HUES64 (cell line): ENCODE data around the gene RYR3. TPM values are rescaled to one million over a fixed set of nuclear protein-coding genes. Genes with fewer than 3 reads are reported as not detected.

ENCODE experiments used
- H3K27ac ChIP-seq: 2 replicates; pipeline ENCODE4 v1.7.0; 2013; ENCODE audit warnings: low read depth, low read length, inconsistent platforms
- H3K27me3 ChIP-seq: 2 replicates; pipeline ENCODE4 v1.6.1; 2013; ENCODE audit warnings: mild to moderate bottlenecking, low read length; ENCODE audit not compliant: insufficient read depth
- H3K36me3 ChIP-seq: 2 replicates; pipeline ENCODE4 v1.6.1; 2013; ENCODE audit warnings: mild to moderate bottlenecking, low read length; ENCODE audit not compliant: insufficient read depth
- H3K4me1 ChIP-seq: 2 replicates; pipeline ENCODE4 v1.6.1; 2013; ENCODE audit warnings: mild to moderate bottlenecking, low read length, moderate library complexity; ENCODE audit not compliant: insufficient read depth
- H3K4me3 ChIP-seq: 2 replicates; pipeline ENCODE4 v1.5.1; 2013; ENCODE audit warnings: mild to moderate bottlenecking, low read length, moderate library complexity
- H3K9ac ChIP-seq: 2 replicates; pipeline ENCODE4 v1.6.1; 2013; ENCODE audit warnings: mild to moderate bottlenecking, low read depth, low read length
- H3K9me3 ChIP-seq: 2 replicates; pipeline ENCODE4 v1.6.1; 2013; ENCODE audit warnings: low read depth, low read length; ENCODE audit not compliant: insufficient read depth
- WGBS: fragments of 150-250, 120-280 bp; methylation state at CpG from one replicate; pipeline ENCODE4 v1.1.7; 2013; ENCODE audit warnings: missing lambda C conversion rate; 5-methylcytosine and 5-hydroxymethylcytosine counted together
- polyA plus RNA-seq, 2 experiments: library from polyadenylated mRNA; stranded (reverse); fragments of 50-300 nt; gene quantifications; one replicate each; pipeline ENCODE4 v1.2.3, GENCODE V29; 2013

The RYR3 gene
- polyA plus RNA-seq (2013, experiment 1 of 2) = 0.60 TPM
- 0.57 TPM for polyA plus RNA-seq (2013, experiment 2 of 2)

DNA sequence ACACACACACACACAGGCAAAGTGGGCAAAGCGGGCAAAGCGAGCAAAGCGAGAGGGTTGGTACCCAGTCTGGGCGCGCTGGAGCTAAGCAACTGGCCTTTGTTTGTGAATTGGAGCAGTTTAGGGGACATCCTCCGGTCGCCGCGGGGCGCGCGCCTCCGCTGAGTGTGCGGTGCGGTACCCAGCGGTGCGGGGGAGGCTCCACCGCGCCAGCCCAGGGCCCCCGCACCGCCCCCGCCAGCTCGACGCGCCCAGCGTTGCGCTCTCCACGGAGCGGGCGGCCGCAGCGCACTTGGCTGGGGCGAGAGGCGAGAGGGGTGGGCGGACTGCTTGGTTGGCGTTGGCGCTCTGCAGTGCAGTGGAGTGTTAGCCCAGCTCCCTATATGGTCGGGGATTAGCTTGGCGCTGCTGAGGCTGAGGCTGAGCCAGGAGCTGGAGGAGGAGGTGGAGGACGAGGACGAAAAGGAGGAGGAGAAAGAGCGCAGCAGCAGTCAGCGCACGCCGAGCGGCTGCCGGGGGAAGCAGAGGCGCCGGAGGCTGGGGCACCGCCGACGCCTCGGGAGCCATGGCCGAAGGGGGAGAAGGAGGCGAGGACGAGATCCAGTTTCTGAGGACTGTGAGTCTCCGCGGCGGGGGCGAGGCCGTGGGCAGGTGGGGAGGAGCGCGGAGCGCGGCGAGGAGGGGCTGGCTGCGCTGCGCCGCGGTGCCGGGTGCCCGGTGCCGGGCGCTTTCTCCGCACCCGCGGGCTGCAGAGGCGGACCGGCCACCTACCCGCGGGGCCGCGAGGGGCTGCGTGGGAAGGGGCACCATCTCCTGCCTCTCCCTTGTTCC, at the start of gene RYR3:
Gene RYR3 (plus strand): TSS at position 487 of the 831 bp plus-strand sequence. CDS start 79 bp downstream, at position 566.
- Histone ChIP-seq H3K9me3 (no peaks in the 10 kb centered on the region), H3K4me3 (peak within 1 kb of the TSS; percentile 65), H3K27ac (no peak within 1 kb of the TSS), H3K27me3 (peaks cover 52% of the 10 kb centered on the region), H3K36me3 (no peaks in the 10 kb centered on the region), H3K9ac (peak within 1 kb of the TSS; percentile 44), H3K4me1 (peaks cover 3% of the 10 kb centered on the region; the same call in 1 of the 2 replicates)
- WGBS = under 1% methylated on average over 84 of the region's 84 CpGs

DNA sequence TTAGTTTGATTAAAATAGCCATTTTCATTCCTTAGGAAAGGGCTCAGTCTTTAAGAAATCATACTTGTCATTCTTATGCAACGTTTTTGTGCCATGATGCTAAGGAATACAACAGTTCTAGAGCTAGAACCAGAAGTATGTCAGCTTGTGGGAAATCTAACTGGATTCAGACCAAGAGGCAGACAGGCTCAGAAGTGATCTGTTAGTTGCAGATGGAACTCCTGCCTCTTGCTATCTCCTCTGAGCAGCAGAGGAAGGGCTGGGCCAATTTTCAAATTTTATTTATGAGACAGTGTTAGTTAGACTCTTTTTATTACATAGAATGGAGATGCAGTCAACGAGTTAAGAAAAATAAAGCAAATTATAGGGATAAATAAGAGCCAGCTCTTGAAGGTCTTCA, 48.5 kb upstream of the RYR3 start:
- H3K9me3 ChIP-seq = no peaks in the 10 kb centered on the region
- no peak overlapping the region for H3K4me3 ChIP-seq
- H3K27ac ChIP-seq = no peak overlapping the region
- H3K27me3 ChIP-seq = no peaks in the 10 kb centered on the region
- H3K36me3 ChIP-seq = no peaks in the 10 kb centered on the region
- H3K4me1 ChIP-seq = no peaks in the 10 kb centered on the region
- WGBS = 87% methylated on average over 2 of the region's 2 CpGs
- no peak overlapping the region for H3K9ac ChIP-seq

DNA sequence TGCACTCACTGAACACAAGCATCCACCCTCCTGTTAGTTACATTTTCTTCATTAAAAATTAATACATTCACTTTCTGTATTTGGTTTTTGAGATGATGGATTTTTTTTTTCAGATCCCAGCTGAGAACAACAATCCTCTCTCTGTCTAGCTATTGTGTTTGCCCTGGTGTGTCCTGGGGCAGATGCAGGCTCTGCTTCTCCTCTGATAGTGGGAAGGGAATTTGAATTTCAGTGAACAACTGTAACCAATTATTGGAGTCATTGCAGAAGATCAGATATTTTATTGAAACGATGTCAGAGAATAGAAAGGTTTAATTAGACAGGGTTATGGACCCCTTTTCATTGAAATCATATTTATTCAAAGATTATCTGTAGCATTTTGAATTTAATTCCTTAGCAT, 33.1 kb upstream of the RYR3 start:
- H3K27me3 ChIP-seq = no peaks in the 10 kb centered on the region
- H3K9ac ChIP-seq = no peak overlapping the region
- 100% methylated on average over 1 of the region's 1 CpG for WGBS
- H3K36me3 ChIP-seq = no peaks in the 10 kb centered on the region
- H3K4me3 ChIP-seq = no peak overlapping the region
- no peaks in the 10 kb centered on the region for H3K9me3 ChIP-seq
- H3K4me1 ChIP-seq = peaks cover 21% of the 10 kb centered on the region
- H3K27ac ChIP-seq = no peak overlapping the region

DNA sequence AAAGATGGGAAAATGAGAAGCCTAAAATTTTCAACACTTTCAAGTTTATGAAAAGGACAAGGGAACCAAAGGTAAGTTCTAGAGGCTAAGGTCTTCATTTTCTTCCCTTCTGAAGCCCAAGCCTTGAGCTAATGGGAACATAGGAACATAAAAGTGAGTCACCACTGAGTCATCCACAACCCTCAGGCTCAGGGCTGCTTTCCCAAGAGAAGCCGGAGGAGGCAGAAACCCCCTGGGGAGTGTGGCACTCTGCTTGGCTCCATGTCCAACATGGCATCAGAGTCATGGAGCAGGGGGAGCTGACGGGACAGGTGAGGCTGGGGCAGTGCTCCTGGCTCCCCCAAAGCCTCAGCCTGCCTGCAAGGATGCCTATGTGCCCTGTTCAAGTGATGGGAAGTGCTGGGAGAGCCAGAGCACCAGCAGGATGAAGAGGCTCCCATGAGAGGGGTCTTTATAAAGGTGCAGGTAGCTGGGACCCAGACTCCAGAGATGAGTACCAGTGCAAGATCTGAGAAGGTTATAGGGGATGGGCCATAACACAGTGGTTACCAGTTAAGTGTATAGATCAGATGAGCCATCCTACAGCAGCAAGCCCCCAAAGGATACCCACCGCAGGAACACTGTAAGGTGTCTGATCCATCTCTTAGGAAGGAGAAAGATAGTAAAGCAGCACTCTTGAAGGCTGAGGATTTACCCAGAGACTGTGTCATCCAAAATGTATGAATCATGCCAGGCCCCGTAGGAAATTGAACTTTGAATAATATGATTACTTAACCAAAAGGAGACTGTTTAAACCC, 31.8 kb upstream of the RYR3 start:
- Histone ChIP-seq H3K4me3 (0 out of 2 replicates have a peak overlapping the region, but pooled peaks have one; percentile 15), H3K4me1 (peaks cover 21% of the 10 kb centered on the region), H3K27ac (peak overlapping the region; percentile 35; the same call in 1 of the 2 replicates), H3K36me3 (no peaks in the 10 kb centered on the region), H3K9ac (peak overlapping the region; percentile 2; the same call in 1 of the 2 replicates), H3K9me3 (no peaks in the 10 kb centered on the region), H3K27me3 (no peaks in the 10 kb centered on the region)
- 67% methylated on average over 4 of the region's 4 CpGs for WGBS

DNA sequence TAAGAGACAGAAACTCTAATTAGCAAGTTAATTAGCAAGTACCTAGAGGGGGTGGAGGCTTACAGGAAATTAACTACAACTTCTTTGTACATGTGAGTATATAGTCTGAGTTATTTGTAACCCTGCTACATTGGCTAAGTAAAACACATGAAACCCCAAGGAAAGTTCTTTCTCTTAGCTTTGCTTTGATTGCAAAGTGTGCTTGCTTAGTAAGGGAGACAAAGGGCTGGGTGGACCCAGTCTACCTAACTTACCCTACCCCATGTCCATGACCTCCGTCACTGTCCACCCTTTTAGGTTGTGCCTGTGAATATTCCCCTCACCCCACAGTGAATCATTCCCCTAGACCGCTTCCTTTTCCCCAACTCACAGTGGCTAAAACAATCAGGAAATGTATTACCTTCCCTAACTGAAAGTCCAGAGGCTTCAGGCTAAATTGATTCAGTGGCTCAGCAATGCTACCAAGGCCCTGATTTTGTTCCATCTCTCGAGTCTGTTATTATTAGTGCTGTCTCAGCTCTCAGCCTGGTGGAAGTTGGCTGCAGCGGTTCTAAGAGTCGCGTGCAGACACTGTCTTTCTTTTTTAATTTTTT, 31.1 kb upstream of the RYR3 start:
- H3K36me3 ChIP-seq = no peaks in the 10 kb centered on the region
- no peak overlapping the region for H3K9ac ChIP-seq
- no peaks in the 10 kb centered on the region for H3K27me3 ChIP-seq
- no peak overlapping the region for H3K4me3 ChIP-seq
- H3K27ac ChIP-seq = no peak overlapping the region
- H3K9me3 ChIP-seq = no peaks in the 10 kb centered on the region
- peaks cover 21% of the 10 kb centered on the region for H3K4me1 ChIP-seq
- 85% methylated on average over 3 of the region's 6 CpGs for WGBS

DNA sequence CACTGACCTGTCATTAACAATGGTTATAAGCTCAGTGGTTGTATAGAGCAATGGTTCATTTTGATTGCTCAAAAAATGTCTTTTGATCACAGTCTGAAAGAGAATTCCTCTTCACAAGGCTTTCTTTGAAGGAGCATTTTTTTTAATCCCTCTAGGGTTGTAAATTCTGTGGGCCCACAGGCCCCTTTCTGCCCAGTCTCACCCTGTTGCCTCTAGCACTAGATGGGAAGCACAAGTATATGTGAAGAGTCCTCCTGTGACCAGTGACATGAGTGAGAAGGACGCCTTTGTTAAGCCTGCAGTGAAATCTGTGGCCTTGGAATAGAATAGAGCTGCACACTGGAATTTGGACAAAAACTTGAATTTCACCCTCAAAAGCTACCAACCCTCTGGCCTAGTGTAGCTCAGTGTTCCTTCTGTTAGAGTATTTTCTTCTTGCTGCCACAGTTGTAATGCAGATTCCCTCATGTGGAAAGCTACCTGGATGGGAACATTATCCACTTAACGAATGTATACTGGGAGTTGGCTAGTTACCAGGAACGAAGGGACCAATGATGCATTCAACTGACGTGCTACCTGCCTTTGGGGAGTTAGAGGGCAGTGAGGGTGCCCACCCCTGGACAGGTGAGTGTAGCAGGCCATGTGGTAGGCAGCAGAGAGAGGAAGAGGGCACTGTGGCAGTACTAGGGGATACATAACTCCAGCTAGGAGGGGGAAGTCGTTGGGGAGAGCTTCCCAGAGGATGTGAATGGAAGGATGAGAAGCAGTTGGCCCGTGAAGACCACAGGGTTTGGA, 28.3 kb upstream of the RYR3 start:
- WGBS = 88% methylated on average over 6 of the region's 6 CpGs
- Histone ChIP-seq H3K27ac (no peak overlapping the region), H3K9ac (no peak overlapping the region), H3K9me3 (no peaks in the 10 kb centered on the region), H3K27me3 (no peaks in the 10 kb centered on the region), H3K36me3 (no peaks in the 10 kb centered on the region), H3K4me1 (peaks cover 21% of the 10 kb centered on the region), H3K4me3 (no peak overlapping the region)

DNA sequence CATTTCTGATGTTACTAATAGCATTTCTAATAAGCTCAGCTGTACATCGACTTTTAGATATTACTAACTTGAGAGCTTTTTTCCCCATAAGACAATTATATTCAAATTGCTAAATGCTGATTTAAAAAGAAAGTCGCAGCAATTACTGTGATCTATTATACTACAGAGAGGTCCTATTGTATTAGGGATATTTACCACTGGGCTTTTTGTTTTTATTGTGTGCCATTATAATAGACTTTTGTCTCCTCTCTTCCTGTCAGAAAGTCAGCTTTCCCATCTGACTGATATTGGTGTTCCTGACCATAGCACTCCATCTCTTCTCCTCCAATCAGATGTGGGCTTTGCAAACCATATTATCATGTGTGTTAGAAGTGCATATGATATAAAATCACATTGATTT, 27.2 kb upstream of the RYR3 start:
- Histone ChIP-seq H3K36me3 (no peaks in the 10 kb centered on the region), H3K4me3 (no peak overlapping the region), H3K4me1 (peaks cover 12% of the 10 kb centered on the region), H3K27ac (no peak overlapping the region), H3K9me3 (no peaks in the 10 kb centered on the region), H3K9ac (no peak overlapping the region), H3K27me3 (no peaks in the 10 kb centered on the region)
- 90% methylated on average over 1 of the region's 2 CpGs for WGBS

DNA sequence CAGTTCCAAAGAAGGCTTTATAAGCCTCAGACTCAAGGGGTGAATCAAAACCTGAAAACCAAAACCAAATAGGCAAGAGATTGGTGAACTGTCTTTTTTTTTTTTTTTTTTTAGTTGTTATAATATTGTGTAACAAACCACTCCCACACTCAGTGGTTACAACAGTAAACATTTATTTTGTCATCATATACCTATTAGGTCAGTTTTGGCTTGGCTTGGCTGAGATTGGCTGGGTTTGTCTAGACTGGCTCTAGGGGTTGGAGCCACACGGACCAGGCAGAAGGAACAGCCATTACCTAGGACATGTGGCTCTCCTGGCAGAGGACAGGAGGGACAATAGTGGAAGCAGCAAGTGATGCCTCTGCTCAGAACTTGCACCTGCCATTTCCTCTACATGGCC, 26.4 kb upstream of the RYR3 start:
- 100% methylated on average over 1 of the region's 1 CpG for WGBS
- Histone ChIP-seq H3K4me3 (no peak overlapping the region), H3K36me3 (no peaks in the 10 kb centered on the region), H3K9me3 (no peaks in the 10 kb centered on the region), H3K4me1 (peaks cover 5% of the 10 kb centered on the region; the same call in 1 of the 2 replicates), H3K27me3 (no peaks in the 10 kb centered on the region), H3K9ac (no peak overlapping the region), H3K27ac (no peak overlapping the region)

DNA sequence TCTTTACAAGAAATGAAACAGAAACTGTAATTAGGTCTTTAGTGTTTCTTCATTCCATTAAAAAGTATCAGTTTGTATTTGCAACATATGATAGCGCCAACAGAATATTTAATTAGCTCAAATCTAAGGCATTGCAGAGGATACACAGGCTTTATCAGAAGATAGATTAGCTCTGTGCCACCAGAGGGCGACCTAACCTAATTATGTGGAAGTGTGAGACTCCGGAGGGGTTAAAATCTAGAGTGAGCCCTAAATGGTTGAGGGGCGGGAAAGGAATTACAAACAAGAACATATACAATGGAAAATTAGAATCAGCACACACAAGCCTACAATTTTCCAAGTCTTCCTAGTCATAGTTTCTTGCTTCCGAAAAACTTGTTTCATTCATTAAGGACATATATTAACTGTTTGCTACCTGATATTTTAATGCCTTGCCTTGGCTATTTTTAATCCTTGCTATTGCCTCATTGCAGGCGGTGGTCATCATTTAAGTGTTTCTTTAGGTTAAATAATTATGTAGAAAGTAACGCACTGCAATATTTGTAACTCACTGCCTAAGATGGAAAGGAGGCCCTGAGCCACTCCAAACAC, 18.0 kb upstream of the RYR3 start:
- Histone ChIP-seq H3K27ac (no peak overlapping the region), H3K4me3 (no peak overlapping the region), H3K4me1 (no peaks in the 10 kb centered on the region), H3K9ac (no peak overlapping the region), H3K36me3 (no peaks in the 10 kb centered on the region), H3K27me3 (no peaks in the 10 kb centered on the region), H3K9me3 (no peaks in the 10 kb centered on the region)
- WGBS = 59% methylated on average over 7 of the region's 7 CpGs

DNA sequence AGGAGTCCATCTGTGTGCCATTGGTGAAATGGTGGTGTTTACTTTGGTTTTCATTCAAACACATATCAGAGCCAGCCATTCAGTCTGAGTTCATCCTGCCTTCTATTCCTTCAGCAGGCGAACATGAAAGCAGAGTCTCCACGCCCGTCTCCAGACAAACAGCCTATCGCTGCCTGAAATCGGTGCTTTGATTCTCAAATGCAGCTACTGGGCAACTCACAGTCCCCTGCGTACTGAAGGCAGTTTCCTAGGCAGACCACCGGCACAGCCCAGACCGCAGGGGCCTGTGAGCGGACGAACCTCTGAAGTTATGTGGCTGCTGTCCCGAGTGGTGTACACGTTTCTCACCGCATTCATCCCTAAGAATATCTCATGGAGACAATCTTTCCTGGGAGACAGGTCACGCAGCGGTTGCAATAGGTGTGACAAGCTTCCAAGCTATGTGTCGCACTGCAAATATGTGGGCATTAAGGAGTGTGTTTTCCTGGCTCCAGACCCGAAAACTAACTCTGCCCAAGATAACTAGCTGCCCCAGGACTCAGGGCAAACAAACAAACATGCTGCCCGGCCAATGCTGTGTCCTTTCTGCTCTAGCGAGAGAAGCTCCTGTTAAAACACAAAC, 16.9 kb upstream of the RYR3 start:
- 88% methylated on average over 19 of the region's 19 CpGs for WGBS
- Histone ChIP-seq H3K4me3 (no peak overlapping the region), H3K36me3 (no peaks in the 10 kb centered on the region), H3K9ac (no peak overlapping the region), H3K27ac (no peak overlapping the region), H3K9me3 (no peaks in the 10 kb centered on the region), H3K4me1 (no peaks in the 10 kb centered on the region), H3K27me3 (no peaks in the 10 kb centered on the region)
